ENCODE measurements around the gene FOXO6. TPM values are rescaled to one million over a fixed set of nuclear protein-coding genes. Genes with fewer than 3 reads are reported as not detected.

Gene FOXO6
- total and polyA plus RNA-seq, 9 of the 15 experiments (the other 6 are each of a cell fraction or from before 2014, with no cell fraction given), result 0.04 to 0.31 (median 0.12) TPM; not detected in 5

DNA sequence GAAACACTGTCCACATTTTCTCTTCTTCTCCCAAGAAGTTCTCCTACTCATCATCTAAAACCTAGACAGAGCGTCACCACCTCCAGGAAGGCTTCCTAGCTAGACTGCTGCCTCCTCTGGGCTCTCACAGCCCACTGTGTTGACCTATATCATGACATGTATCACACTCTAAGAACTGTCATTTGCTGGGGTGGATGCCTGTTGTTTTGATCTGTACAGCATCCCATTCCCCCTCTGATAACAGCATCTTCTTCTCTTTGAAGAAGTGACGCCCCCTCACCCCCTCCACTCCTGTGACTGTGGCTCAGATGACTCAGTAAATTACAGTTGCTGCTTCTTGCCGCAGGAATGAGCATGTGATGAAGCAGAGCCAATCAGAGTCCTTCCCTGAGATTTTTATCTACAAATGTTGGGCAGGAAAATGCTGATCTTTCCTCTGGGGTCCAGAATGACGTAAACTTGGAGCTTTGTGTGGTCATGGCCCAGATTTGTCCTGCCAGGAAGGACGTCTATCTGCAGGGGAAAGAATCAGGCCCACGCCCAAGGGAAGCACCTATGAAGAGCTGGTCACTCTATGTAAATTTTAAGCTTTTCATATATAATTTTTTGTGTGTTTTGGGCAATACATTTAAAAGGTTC is 28.0 kb upstream of the FOXO6 start (continued):
- TF ChIP-seq, protein P1, sequence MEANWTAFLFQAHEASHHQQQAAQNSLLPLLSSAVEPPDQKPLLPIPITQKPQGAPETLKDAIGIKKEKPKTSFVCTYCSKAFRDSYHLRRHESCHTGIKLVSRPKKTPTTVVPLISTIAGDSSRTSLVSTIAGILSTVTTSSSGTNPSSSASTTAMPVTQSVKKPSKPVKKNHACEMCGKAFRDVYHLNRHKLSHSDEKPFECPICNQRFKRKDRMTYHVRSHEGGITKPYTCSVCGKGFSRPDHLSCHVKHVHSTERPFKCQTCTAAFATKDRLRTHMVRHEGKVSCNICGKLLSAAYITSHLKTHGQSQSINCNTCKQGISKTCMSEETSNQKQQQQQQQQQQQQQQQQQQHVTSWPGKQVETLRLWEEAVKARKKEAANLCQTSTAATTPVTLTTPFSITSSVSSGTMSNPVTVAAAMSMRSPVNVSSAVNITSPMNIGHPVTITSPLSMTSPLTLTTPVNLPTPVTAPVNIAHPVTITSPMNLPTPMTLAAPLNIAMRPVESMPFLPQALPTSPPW (CRISPR knock-in tag; IDR thresholded peaks at IDR 0.05), result peak; percentile 73
- TF ChIP-seq, protein P2, sequence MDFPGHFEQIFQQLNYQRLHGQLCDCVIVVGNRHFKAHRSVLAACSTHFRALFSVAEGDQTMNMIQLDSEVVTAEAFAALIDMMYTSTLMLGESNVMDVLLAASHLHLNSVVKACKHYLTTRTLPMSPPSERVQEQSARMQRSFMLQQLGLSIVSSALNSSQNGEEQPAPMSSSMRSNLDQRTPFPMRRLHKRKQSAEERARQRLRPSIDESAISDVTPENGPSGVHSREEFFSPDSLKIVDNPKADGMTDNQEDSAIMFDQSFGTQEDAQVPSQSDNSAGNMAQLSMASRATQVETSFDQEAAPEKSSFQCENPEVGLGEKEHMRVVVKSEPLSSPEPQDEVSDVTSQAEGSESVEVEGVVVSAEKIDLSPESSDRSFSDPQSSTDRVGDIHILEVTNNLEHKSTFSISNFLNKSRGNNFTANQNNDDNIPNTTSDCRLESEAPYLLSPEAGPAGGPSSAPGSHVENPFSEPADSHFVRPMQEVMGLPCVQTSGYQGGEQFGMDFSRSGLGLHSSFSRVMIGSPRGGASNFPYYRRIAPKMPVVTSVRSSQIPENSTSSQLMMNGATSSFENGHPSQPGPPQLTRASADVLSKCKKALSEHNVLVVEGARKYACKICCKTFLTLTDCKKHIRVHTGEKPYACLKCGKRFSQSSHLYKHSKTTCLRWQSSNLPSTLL (IDR thresholded peaks at IDR 0.05), result no peak
- TF ChIP-seq, protein P3, sequence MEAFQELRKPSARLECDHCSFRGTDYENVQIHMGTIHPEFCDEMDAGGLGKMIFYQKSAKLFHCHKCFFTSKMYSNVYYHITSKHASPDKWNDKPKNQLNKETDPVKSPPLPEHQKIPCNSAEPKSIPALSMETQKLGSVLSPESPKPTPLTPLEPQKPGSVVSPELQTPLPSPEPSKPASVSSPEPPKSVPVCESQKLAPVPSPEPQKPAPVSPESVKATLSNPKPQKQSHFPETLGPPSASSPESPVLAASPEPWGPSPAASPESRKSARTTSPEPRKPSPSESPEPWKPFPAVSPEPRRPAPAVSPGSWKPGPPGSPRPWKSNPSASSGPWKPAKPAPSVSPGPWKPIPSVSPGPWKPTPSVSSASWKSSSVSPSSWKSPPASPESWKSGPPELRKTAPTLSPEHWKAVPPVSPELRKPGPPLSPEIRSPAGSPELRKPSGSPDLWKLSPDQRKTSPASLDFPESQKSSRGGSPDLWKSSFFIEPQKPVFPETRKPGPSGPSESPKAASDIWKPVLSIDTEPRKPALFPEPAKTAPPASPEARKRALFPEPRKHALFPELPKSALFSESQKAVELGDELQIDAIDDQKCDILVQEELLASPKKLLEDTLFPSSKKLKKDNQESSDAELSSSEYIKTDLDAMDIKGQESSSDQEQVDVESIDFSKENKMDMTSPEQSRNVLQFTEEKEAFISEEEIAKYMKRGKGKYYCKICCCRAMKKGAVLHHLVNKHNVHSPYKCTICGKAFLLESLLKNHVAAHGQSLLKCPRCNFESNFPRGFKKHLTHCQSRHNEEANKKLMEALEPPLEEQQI (IDR thresholded peaks at IDR 0.05), result no peak
- TF ChIP-seq ADNP (tag; IDR thresholded peaks at IDR 0.05) (no peak), SMARCB1 (IDR thresholded peaks at IDR 0.05; ENCODE audit: insufficient read length, low read depth) (no peak), CHD1 (IDR thresholded peaks at IDR 0.05; ENCODE audit: low read length) (no peak), ZNF143 (CRISPR knock-in tag; IDR thresholded peaks at IDR 0.05) (no peak), DDX20 (tag; IDR thresholded peaks at IDR 0.05; ENCODE audit: low read depth) (no peak), HDAC6 (IDR thresholded peaks at IDR 0.05; ENCODE audit: low read depth, low read length) (no peak), ZNF79 (CRISPR knock-in tag; IDR thresholded peaks at IDR 0.05; ENCODE audit: low read depth) (no peak)
- TF ChIP-seq, protein P4, sequence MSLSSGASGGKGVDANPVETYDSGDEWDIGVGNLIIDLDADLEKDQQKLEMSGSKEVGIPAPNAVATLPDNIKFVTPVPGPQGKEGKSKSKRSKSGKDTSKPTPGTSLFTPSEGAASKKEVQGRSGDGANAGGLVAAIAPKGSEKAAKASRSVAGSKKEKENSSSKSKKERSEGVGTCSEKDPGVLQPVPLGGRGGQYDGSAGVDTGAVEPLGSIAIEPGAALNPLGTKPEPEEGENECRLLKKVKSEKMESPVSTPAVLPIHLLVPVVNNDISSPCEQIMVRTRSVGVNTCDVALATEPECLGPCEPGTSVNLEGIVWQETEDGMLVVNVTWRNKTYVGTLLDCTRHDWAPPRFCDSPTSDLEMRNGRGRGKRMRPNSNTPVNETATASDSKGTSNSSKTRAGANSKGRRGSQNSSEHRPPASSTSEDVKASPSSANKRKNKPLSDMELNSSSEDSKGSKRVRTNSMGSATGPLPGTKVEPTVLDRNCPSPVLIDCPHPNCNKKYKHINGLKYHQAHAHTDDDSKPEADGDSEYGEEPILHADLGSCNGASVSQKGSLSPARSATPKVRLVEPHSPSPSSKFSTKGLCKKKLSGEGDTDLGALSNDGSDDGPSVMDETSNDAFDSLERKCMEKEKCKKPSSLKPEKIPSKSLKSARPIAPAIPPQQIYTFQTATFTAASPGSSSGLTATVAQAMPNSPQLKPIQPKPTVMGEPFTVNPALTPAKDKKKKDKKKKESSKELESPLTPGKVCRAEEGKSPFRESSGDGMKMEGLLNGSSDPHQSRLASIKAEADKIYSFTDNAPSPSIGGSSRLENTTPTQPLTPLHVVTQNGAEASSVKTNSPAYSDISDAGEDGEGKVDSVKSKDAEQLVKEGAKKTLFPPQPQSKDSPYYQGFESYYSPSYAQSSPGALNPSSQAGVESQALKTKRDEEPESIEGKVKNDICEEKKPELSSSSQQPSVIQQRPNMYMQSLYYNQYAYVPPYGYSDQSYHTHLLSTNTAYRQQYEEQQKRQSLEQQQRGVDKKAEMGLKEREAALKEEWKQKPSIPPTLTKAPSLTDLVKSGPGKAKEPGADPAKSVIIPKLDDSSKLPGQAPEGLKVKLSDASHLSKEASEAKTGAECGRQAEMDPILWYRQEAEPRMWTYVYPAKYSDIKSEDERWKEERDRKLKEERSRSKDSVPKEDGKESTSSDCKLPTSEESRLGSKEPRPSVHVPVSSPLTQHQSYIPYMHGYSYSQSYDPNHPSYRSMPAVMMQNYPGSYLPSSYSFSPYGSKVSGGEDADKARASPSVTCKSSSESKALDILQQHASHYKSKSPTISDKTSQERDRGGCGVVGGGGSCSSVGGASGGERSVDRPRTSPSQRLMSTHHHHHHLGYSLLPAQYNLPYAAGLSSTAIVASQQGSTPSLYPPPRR (CRISPR knock-in tag; IDR thresholded peaks at IDR 0.05; ENCODE audit: borderline replicate concordance), result no peak
- TF ChIP-seq, protein P5, sequence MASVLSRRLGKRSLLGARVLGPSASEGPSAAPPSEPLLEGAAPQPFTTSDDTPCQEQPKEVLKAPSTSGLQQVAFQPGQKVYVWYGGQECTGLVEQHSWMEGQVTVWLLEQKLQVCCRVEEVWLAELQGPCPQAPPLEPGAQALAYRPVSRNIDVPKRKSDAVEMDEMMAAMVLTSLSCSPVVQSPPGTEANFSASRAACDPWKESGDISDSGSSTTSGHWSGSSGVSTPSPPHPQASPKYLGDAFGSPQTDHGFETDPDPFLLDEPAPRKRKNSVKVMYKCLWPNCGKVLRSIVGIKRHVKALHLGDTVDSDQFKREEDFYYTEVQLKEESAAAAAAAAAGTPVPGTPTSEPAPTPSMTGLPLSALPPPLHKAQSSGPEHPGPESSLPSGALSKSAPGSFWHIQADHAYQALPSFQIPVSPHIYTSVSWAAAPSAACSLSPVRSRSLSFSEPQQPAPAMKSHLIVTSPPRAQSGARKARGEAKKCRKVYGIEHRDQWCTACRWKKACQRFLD (CRISPR knock-in tag; IDR thresholded peaks at IDR 0.05), result no peak
- TF ChIP-seq, protein P6, sequence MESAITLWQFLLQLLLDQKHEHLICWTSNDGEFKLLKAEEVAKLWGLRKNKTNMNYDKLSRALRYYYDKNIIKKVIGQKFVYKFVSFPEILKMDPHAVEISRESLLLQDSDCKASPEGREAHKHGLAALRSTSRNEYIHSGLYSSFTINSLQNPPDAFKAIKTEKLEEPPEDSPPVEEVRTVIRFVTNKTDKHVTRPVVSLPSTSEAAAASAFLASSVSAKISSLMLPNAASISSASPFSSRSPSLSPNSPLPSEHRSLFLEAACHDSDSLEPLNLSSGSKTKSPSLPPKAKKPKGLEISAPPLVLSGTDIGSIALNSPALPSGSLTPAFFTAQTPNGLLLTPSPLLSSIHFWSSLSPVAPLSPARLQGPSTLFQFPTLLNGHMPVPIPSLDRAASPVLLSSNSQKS (CRISPR knock-in tag; IDR thresholded peaks at IDR 0.05), result no peak

Data from K562 (cell line).